SK-N-SH treated with all-trans-retinoic acid at 6 μM for 48 hours (cell line): Measurements from ENCODE around the gene SLC25A36.

Experiments used
- ATAC-seq: fragments of 200-7000 bp; cut with Tn5 transposase; 3 replicates; pipeline ENCODE4 v1.9.1; 2020; ENCODE audit warnings: mild to moderate bottlenecking, moderate library complexity
- ARNTL ChIP-seq: fragments of 450-650 bp; formaldehyde crosslinking; IDR thresholded peaks from 2 replicates; pipeline ENCODE4 v1.5.0; 2020; ENCODE audit warnings: low read depth, mild to moderate bottlenecking, moderate library complexity, borderline replicate concordance
- BACH2 ChIP-seq: fragments of 250-450 bp; sonication (Bioruptor Pico); IDR thresholded peaks from 2 replicates; pipeline ENCODE4 v1.9.0; 2021; ENCODE audit warnings: mild to moderate bottlenecking, borderline replicate concordance
- CREB5 ChIP-seq: fragments of 250-450 bp; sonication (Bioruptor Pico); IDR thresholded peaks from 2 replicates; pipeline ENCODE4 v1.5.1; 2020; ENCODE audit warnings: low read depth, mild to moderate bottlenecking, moderate library complexity
- CSDC2 ChIP-seq: fragments of 250-450 bp; sonication (Bioruptor Pico); IDR thresholded peaks from 2 replicates; pipeline ENCODE4 v1.5.0; 2020; ENCODE audit warnings: mild to moderate bottlenecking, moderate library complexity
- CSRNP3 ChIP-seq: fragments of 250-450 bp; sonication (Bioruptor Pico); IDR thresholded peaks from 2 replicates; pipeline ENCODE4 v1.5.1; 2021; ENCODE audit warnings: mild to moderate bottlenecking, moderate library complexity
- ESRRG ChIP-seq: fragments of 250-450 bp; sonication (Bioruptor Pico); IDR thresholded peaks from 2 replicates; pipeline ENCODE4 v1.6.1; 2021; ENCODE audit warnings: mild to moderate bottlenecking
- GLIS3 ChIP-seq: fragments of 250-450 bp; sonication (Bioruptor Pico); IDR thresholded peaks from 2 replicates; pipeline ENCODE4 v1.5.0; 2020; ENCODE audit warnings: mild to moderate bottlenecking, moderate library complexity
- ISL1 ChIP-seq: fragments of 250-450 bp; sonication (Bioruptor Pico); IDR thresholded peaks from 2 replicates; pipeline ENCODE4 v2.1.2; 2022; ENCODE audit warnings: mild to moderate bottlenecking, moderate library complexity
- OSR1 ChIP-seq: fragments of 250-450 bp; sonication (Bioruptor Pico); IDR thresholded peaks from 2 replicates; pipeline ENCODE4 v1.8.0; 2022; ENCODE audit warnings: moderate library complexity, mild to moderate bottlenecking, inconsistent platforms
- PPARA ChIP-seq: fragments of 250-450 bp; sonication (Bioruptor Pico); IDR thresholded peaks from 2 replicates; pipeline ENCODE4 v1.5.0; 2020; ENCODE audit warnings: mild to moderate bottlenecking, borderline replicate concordance
- RARB ChIP-seq: fragments of 250-450 bp; sonication (Bioruptor Pico); IDR thresholded peaks from 2 replicates; pipeline ENCODE4 v1.8.0; 2021; ENCODE audit warnings: mild to moderate bottlenecking, moderate library complexity
- SNAI2 ChIP-seq: fragments of 250-450 bp; sonication (Bioruptor Pico); IDR thresholded peaks from 2 replicates; pipeline ENCODE4 v1.5.0; 2020; ENCODE audit warnings: mild to moderate bottlenecking, moderate library complexity
- TCF4 ChIP-seq: fragments of 250-450 bp; sonication (Bioruptor Pico); IDR thresholded peaks from 2 replicates; pipeline ENCODE4 v1.8.0; 2021; ENCODE audit warnings: mild to moderate bottlenecking, moderate library complexity, borderline replicate concordance
- TOX ChIP-seq: fragments of 250-450 bp; sonication (Bioruptor Pico); IDR thresholded peaks from 2 replicates; pipeline ENCODE4 v1.8.0; 2021; ENCODE audit warnings: mild to moderate bottlenecking, moderate library complexity, borderline replicate concordance
- ZC3H10 ChIP-seq: fragments of 250-450 bp; sonication (Bioruptor Pico); IDR thresholded peaks from 2 replicates; pipeline ENCODE4 v1.5.1; 2021; ENCODE audit warnings: mild to moderate bottlenecking, moderate library complexity
- ZFP3 ChIP-seq: fragments of 250-450 bp; sonication (Bioruptor Pico); IDR thresholded peaks from 2 replicates; pipeline ENCODE4 v1.5.0; 2020; ENCODE audit warnings: mild to moderate bottlenecking, moderate library complexity
- ZFP30 ChIP-seq: fragments of 450-650 bp; formaldehyde crosslinking; IDR thresholded peaks from 2 replicates; pipeline ENCODE4 v1.5.0; 2022; ENCODE audit warnings: mild to moderate bottlenecking, moderate library complexity
- ZNF565 ChIP-seq: fragments of 450-650 bp; formaldehyde crosslinking; conservative IDR thresholded peaks from 2 replicates; pipeline ENCODE4 v1.5.0; 2020; ENCODE audit warnings: low read depth, mild to moderate bottlenecking, moderate library complexity
- ZNF70 ChIP-seq: fragments of 450-650 bp; formaldehyde crosslinking; IDR thresholded peaks from 2 replicates; pipeline ENCODE4 v1.5.0; 2020; ENCODE audit warnings: mild to moderate bottlenecking, moderate library complexity
- TF ChIP-seq, protein P1 (sequence below): fragments of 250-450 bp; sonication (Bioruptor Pico); IDR thresholded peaks from 2 replicates; pipeline ENCODE4 v1.5.0; 2020; ENCODE audit warnings: mild to moderate bottlenecking, moderate library complexity
- TF ChIP-seq, protein P2 (sequence below): fragments of 250-450 bp; sonication (Bioruptor Pico); IDR thresholded peaks from 2 replicates; pipeline ENCODE4 v1.8.0; 2020; ENCODE audit warnings: mild to moderate bottlenecking, moderate library complexity, borderline replicate concordance
- TF ChIP-seq, protein P3 (sequence below): fragments of 250-450 bp; sonication (Bioruptor Pico); IDR thresholded peaks from 2 replicates; pipeline ENCODE4 v1.8.0; 2021; ENCODE audit warnings: low read depth, mild to moderate bottlenecking, moderate library complexity, borderline replicate concordance

The SLC25A36 gene

GRCh38 chr3:140929446-140929845 lies 12.2 kb upstream of the SLC25A36 start (continued):
- TF ChIP-seq, protein P1, sequence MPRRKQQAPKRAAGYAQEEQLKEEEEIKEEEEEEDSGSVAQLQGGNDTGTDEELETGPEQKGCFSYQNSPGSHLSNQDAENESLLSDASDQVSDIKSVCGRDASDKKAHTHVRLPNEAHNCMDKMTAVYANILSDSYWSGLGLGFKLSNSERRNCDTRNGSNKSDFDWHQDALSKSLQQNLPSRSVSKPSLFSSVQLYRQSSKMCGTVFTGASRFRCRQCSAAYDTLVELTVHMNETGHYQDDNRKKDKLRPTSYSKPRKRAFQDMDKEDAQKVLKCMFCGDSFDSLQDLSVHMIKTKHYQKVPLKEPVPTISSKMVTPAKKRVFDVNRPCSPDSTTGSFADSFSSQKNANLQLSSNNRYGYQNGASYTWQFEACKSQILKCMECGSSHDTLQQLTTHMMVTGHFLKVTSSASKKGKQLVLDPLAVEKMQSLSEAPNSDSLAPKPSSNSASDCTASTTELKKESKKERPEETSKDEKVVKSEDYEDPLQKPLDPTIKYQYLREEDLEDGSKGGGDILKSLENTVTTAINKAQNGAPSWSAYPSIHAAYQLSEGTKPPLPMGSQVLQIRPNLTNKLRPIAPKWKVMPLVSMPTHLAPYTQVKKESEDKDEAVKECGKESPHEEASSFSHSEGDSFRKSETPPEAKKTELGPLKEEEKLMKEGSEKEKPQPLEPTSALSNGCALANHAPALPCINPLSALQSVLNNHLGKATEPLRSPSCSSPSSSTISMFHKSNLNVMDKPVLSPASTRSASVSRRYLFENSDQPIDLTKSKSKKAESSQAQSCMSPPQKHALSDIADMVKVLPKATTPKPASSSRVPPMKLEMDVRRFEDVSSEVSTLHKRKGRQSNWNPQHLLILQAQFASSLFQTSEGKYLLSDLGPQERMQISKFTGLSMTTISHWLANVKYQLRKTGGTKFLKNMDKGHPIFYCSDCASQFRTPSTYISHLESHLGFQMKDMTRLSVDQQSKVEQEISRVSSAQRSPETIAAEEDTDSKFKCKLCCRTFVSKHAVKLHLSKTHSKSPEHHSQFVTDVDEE = no peak
- no peak for TF ChIP-seq OSR1
- TF ChIP-seq BACH2 (CRISPR knock-in tag) = no peak
- TF ChIP-seq ISL1 (CRISPR knock-in tag) = no peak
- TF ChIP-seq ZFP3 = no peak
- TF ChIP-seq ZNF70 = no peak
- TF ChIP-seq ZNF565 (CRISPR knock-in tag) = no peak
- TF ChIP-seq CREB5 (CRISPR knock-in tag) = no peak
- no peak for TF ChIP-seq ARNTL
- TF ChIP-seq CSDC2 (CRISPR knock-in tag) = no peak
- no peak for TF ChIP-seq TOX (CRISPR knock-in tag)
- no peak for TF ChIP-seq GLIS3 (CRISPR knock-in tag)
- TF ChIP-seq CSRNP3 (CRISPR knock-in tag) = no peak

- no peak for ATAC-seq
- TF ChIP-seq ESRRG = no peak
- no peak for TF ChIP-seq CSDC2 (CRISPR knock-in tag)
- TF ChIP-seq ISL1 (CRISPR knock-in tag) = no peak
- no peak for TF ChIP-seq GLIS3 (CRISPR knock-in tag)
- TF ChIP-seq ARNTL = no peak
- no peak for TF ChIP-seq PPARA (CRISPR knock-in tag)
- TF ChIP-seq, protein P1 = no peak
- TF ChIP-seq CSRNP3 (CRISPR knock-in tag) = no peak
- TF ChIP-seq ZFP3 = no peak
- no peak for TF ChIP-seq TOX (CRISPR knock-in tag)
Measured at GRCh38 chr3:140931016-140931454, 10.6 kb upstream of the SLC25A36 start.

DNA sequence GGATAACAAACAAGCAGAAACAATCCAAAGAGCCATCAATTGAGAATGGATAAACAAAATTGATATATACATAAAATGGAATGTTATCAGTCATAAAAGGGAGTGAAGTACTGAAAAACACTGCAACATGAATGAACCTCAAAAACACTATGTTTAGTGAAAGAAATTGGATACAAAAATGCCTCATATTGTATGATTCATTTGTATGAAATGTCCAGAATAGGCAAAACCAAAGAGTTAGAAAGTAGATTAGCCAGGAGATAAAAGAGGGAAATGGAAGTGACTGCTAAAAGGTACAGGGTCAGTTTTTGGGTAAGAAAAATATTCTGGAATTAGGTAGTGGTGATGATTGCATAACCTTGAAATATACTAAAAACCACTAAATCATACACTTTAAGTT lies 9.8 kb upstream of the SLC25A36 start:
- no peak; the same call in 1 of the 3 replicates for ATAC-seq
- TF ChIP-seq TCF4 (no peak), CSDC2 (CRISPR knock-in tag) (no peak), TOX (CRISPR knock-in tag) (no peak), CSRNP3 (CRISPR knock-in tag) (no peak), ISL1 (CRISPR knock-in tag) (no peak), BACH2 (CRISPR knock-in tag) (no peak), RARB (CRISPR knock-in tag) (no peak), ZFP30 (CRISPR knock-in tag) (no peak), ZFP3 (no peak), PPARA (CRISPR knock-in tag) (no peak), ESRRG (no peak), ZNF70 (no peak), SNAI2 (CRISPR knock-in tag) (no peak), GLIS3 (CRISPR knock-in tag) (no peak), ZC3H10 (CRISPR knock-in tag) (no peak), ZNF565 (CRISPR knock-in tag) (no peak)
- TF ChIP-seq, protein P2, sequence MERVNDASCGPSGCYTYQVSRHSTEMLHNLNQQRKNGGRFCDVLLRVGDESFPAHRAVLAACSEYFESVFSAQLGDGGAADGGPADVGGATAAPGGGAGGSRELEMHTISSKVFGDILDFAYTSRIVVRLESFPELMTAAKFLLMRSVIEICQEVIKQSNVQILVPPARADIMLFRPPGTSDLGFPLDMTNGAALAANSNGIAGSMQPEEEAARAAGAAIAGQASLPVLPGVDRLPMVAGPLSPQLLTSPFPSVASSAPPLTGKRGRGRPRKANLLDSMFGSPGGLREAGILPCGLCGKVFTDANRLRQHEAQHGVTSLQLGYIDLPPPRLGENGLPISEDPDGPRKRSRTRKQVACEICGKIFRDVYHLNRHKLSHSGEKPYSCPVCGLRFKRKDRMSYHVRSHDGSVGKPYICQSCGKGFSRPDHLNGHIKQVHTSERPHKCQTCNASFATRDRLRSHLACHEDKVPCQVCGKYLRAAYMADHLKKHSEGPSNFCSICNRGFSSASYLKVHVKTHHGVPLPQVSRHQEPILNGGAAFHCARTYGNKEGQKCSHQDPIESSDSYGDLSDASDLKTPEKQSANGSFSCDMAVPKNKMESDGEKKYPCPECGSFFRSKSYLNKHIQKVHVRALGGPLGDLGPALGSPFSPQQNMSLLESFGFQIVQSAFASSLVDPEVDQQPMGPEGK = no peak
- TF ChIP-seq, protein P3, sequence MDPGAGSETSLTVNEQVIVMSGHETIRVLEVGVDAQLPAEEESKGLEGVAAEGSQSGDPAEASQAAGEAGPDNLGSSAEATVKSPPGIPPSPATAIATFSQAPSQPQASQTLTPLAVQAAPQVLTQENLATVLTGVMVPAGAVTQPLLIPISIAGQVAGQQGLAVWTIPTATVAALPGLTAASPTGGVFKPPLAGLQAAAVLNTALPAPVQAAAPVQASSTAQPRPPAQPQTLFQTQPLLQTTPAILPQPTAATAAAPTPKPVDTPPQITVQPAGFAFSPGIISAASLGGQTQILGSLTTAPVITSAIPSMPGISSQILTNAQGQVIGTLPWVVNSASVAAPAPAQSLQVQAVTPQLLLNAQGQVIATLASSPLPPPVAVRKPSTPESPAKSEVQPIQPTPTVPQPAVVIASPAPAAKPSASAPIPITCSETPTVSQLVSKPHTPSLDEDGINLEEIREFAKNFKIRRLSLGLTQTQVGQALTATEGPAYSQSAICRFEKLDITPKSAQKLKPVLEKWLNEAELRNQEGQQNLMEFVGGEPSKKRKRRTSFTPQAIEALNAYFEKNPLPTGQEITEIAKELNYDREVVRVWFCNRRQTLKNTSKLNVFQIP (CRISPR knock-in tag) = no peak
